ENCODE data around the gene ENKD1. TPM values are rescaled to one million over a fixed set of nuclear protein-coding genes. Genes with fewer than 3 reads are reported as not detected.

The ENKD1 gene
- total RNA-seq, 5 donors from 2014 or later (not counting 1 experiment from before 2014, with no cell fraction given) = 4.2 to 12.1 (median 10.1) TPM

DNA sequence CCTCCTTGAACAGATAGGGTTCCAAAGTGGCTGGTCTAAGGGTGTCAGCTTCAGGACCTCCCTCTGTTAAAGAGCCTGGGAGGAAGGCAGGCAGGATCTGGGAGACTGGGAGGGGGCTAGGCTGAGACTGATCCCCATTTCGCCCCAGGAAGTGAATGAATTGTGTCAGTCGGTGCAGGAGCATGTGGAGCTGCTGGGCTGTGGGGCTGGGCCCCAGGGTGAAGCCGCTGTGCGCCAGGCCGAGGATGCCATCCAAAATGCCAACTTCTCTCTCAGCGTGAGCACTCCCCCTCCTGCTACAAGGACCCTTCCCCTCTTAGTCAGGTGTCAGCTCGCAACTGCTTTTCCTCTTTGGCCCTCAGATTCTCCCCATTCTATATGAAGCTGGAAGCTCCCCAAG is 15.5 kb downstream of the ENKD1 start:
- POLR2A ChIA-PET = interaction anchor here in 1 of 2 donors (0.6 kb wide), 1 partner anchor 131 kb away, joined by 8 read pairs; no protein-coding TSS in a partner anchor
- DNase-seq (no peak), ATAC-seq (replicated peaks in 1 of 4) (no peak)
- H3K4me1 ChIP-seq (ENCODE audit: control insufficient read depth in 1 of 2, extremely low read depth in 1 of 2, insufficient read depth in 2 of 2, low read length in 2 of 2) = peaks cover 0 to 15% of the 10 kb centered on the region in 2 experiments
- H3K27me3 Mint-ChIP-seq = no peaks in the 10 kb centered on the region
- CTCF ChIA-PET = interaction anchor here in 1 of 2 donors (1.0 kb wide), 1 partner anchor 130 kb away, joined by 3 read pairs; no protein-coding TSS in a partner anchor
- no peaks in the 10 kb centered on the region for H3K9me3 Mint-ChIP-seq
- H3K4me3 ChIP-seq (ENCODE audit: control insufficient read depth in 1 of 2, extremely low read depth in 1 of 2, low read length in 1 of 2) = no peak overlapping the region
- H3K36me3 ChIP-seq (ENCODE audit: control insufficient read depth in 2 of 2, extremely low read depth in 1 of 2, insufficient read depth in 1 of 2, low read length in 1 of 2) = peaks cover 21 to 84% of the 10 kb centered on the region in 2 donors
- H3K27ac ChIP-seq (ENCODE audit: low read length) = no peak overlapping the region
- H3K4me3 Mint-ChIP-seq = no peak overlapping the region
- peaks cover 38% of the 10 kb centered on the region for H3K36me3 Mint-ChIP-seq
- no peaks in the 10 kb centered on the region for H3K9me3 ChIP-seq
- 95% methylated on average over 4 of the region's 7 CpGs for WGBS (ENCODE audit: insufficient coverage)
- no peaks in the 10 kb centered on the region for H3K27me3 ChIP-seq (replicated peaks in 1 of 2; ENCODE audit: control insufficient read depth in 2 of 2, extremely low read depth in 1 of 2, insufficient read depth in 2 of 2, low read length in 1 of 2)
- peak overlapping the region; percentile 71 to 79 for H3K27ac Mint-ChIP-seq
- H3K4me1 Mint-ChIP-seq = peaks cover 8 to 18% (median 18%) of the 10 kb centered on the region in 3 donors

DNA sequence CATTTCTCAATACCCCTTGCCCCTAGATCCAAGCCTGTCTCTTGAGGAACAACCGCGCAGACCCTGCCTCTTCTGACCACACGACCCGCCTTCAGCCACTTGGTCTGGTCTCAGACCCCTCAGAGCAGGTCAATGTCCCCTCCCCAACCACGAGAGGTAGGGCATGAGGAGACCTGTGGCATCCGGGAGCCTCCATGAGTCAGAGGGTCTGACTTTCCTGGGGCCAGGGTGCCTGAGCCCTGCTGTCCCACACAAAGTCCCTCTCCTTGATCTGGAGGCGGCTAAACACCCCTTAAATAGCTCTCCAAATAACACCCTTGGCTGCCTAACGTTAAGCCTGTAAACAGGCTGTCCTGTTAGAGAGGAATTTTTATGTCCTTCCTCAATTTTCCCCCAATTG is 16.5 kb downstream of the ENKD1 start:
- CTCF ChIA-PET = no interaction called here
- POLR2A ChIA-PET = no interaction called here
- H3K27ac Mint-ChIP-seq = no peak overlapping the region

DNA sequence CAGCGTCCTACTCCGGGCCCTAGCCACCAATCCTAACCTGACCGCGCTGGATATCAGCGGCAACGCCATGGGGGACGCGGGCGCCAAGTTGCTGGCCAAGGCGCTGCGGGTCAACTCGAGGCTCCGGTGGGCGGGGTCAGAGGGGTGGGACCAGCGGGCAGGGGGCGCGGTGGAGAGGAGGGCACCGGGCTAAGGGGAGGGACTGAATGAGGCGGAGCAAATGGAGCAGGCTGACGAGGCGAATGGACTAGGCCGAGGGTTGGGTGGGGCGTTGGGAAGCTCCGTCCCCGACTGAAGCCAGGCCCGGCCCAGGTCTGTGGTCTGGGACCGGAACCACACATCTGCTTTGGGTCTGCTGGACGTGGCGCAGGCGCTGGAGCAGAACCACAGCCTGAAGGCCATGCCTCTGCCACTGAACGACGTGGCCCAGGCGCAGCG is 17.0 kb downstream of the ENKD1 start:
- DNase-seq = no peak
- H3K27ac Mint-ChIP-seq = no peak overlapping the region
- ATAC-seq (replicated peaks in 1 of 4) = no peak
- H3K9me3 ChIP-seq = no peaks in the 10 kb centered on the region
- POLR2A ChIA-PET = no interaction called here
- peaks cover 18 to 73% of the 10 kb centered on the region in 2 donors for H3K36me3 ChIP-seq (ENCODE audit: control insufficient read depth in 2 of 2, extremely low read depth in 1 of 2, insufficient read depth in 1 of 2, low read length in 1 of 2)
- H3K4me3 Mint-ChIP-seq = no peak overlapping the region
- peaks cover 0 to 27% of the 10 kb centered on the region in 2 experiments for H3K4me1 ChIP-seq (ENCODE audit: control insufficient read depth in 1 of 2, extremely low read depth in 1 of 2, insufficient read depth in 2 of 2, low read length in 2 of 2)
- H3K4me1 Mint-ChIP-seq = peaks cover 14 to 20% (median 19%) of the 10 kb centered on the region in 3 donors
- no peaks in the 10 kb centered on the region for H3K27me3 ChIP-seq (replicated peaks in 1 of 2; ENCODE audit: control insufficient read depth in 2 of 2, extremely low read depth in 1 of 2, insufficient read depth in 2 of 2, low read length in 1 of 2)
- no peaks in the 10 kb centered on the region for H3K27me3 Mint-ChIP-seq
- no peak overlapping the region for H3K4me3 ChIP-seq (ENCODE audit: control insufficient read depth in 1 of 2, extremely low read depth in 1 of 2, low read length in 1 of 2)
- CTCF ChIA-PET = no interaction called here
- peaks cover 27% of the 10 kb centered on the region for H3K36me3 Mint-ChIP-seq
- H3K9me3 Mint-ChIP-seq = no peaks in the 10 kb centered on the region
- 96% methylated on average over 34 of the region's 34 CpGs for WGBS (ENCODE audit: insufficient coverage)
- no peak overlapping the region for H3K27ac ChIP-seq (ENCODE audit: low read length)

More for the DNA sequence above, 16.5 kb downstream of the ENKD1 start:
- H3K4me3 ChIP-seq (ENCODE audit: control insufficient read depth in 1 of 2, extremely low read depth in 1 of 2, low read length in 1 of 2) = no peak overlapping the region
- H3K9me3 Mint-ChIP-seq = no peaks in the 10 kb centered on the region
- H3K4me1 ChIP-seq (ENCODE audit: control insufficient read depth in 1 of 2, extremely low read depth in 1 of 2, insufficient read depth in 2 of 2, low read length in 2 of 2) = peaks cover 0 to 25% of the 10 kb centered on the region in 2 experiments
- no peak overlapping the region for H3K4me3 Mint-ChIP-seq
- H3K36me3 Mint-ChIP-seq = peaks cover 31% of the 10 kb centered on the region
- H3K9me3 ChIP-seq = no peaks in the 10 kb centered on the region
- DNase-seq (no peak), ATAC-seq (replicated peaks in 1 of 4) (no peak)
- H3K27me3 ChIP-seq (replicated peaks in 1 of 2; ENCODE audit: control insufficient read depth in 2 of 2, extremely low read depth in 1 of 2, insufficient read depth in 2 of 2, low read length in 1 of 2) = no peaks in the 10 kb centered on the region
- 91% methylated on average over 5 of the region's 8 CpGs for WGBS (ENCODE audit: insufficient coverage)
- peaks cover 12 to 19% (median 18%) of the 10 kb centered on the region in 3 donors for H3K4me1 Mint-ChIP-seq
- H3K27me3 Mint-ChIP-seq = no peaks in the 10 kb centered on the region
- no peak overlapping the region for H3K27ac ChIP-seq (ENCODE audit: low read length)
- H3K36me3 ChIP-seq (ENCODE audit: control insufficient read depth in 2 of 2, extremely low read depth in 1 of 2, insufficient read depth in 1 of 2, low read length in 1 of 2) = peaks cover 18 to 78% of the 10 kb centered on the region in 2 donors

DNA sequence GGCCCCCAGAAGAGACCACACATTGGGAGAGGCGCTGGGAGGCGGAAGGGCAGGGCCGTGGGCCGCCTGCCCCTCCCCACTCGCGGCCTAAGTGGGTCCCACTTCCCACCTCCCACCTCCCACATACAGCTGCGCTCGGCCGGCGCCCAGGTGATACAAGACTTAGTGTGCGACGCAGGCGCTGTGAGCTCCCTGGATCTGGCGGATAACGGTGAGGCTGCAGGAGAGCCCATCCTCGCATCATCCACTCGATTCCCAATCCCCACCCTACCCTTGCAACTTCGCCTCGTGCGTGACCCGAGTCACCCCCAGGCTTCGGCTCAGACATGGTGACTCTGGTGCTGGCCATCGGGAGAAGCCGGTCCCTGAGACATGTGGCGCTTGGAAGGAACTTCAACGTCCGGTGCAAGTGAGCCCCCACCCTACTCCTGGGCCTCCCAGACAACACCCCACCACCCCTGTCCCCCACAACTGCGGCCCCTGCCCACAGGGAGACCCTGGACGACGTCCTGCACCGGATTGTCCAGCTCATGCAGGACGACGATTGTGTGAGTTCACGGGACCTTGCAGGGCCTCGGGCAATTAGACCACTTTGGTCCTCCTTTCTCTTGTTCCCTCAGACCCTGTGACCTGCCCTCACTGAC is 17.7 kb downstream of the ENKD1 start:
- 98% methylated on average over 29 of the region's 35 CpGs for WGBS (ENCODE audit: insufficient coverage)
- ATAC-seq (replicated peaks in 1 of 4) = no peak
- no peaks in the 10 kb centered on the region for H3K9me3 Mint-ChIP-seq
- no peaks in the 10 kb centered on the region for H3K27me3 Mint-ChIP-seq
- peaks cover 18 to 25% (median 21%) of the 10 kb centered on the region in 3 donors for H3K4me1 Mint-ChIP-seq
- no peaks in the 10 kb centered on the region for H3K9me3 ChIP-seq
- ChIA-PET CTCF (interaction anchor here in 1 of 2 donors (0.7 kb wide), 1 partner anchor 103 kb away, joined by 4 read pairs; no protein-coding TSS in a partner anchor), POLR2A (no interaction called here)
- peaks cover 0 to 33% of the 10 kb centered on the region in 2 experiments for H3K4me1 ChIP-seq (ENCODE audit: control insufficient read depth in 1 of 2, extremely low read depth in 1 of 2, insufficient read depth in 2 of 2, low read length in 2 of 2)
- H3K36me3 ChIP-seq (ENCODE audit: control insufficient read depth in 2 of 2, extremely low read depth in 1 of 2, insufficient read depth in 1 of 2, low read length in 1 of 2) = peaks cover 18 to 68% of the 10 kb centered on the region in 2 donors
- no peak overlapping the region for H3K4me3 Mint-ChIP-seq
- no peaks in the 10 kb centered on the region for H3K27me3 ChIP-seq (replicated peaks in 1 of 2; ENCODE audit: control insufficient read depth in 2 of 2, extremely low read depth in 1 of 2, insufficient read depth in 2 of 2, low read length in 1 of 2)
- no peak overlapping the region for H3K27ac ChIP-seq (ENCODE audit: low read length)
- no peak overlapping the region for H3K4me3 ChIP-seq (ENCODE audit: control insufficient read depth in 1 of 2, extremely low read depth in 1 of 2, low read length in 1 of 2)
- peaks cover 24% of the 10 kb centered on the region for H3K36me3 Mint-ChIP-seq
- no peak overlapping the region for H3K27ac Mint-ChIP-seq
- DNase-seq = no peak

DNA sequence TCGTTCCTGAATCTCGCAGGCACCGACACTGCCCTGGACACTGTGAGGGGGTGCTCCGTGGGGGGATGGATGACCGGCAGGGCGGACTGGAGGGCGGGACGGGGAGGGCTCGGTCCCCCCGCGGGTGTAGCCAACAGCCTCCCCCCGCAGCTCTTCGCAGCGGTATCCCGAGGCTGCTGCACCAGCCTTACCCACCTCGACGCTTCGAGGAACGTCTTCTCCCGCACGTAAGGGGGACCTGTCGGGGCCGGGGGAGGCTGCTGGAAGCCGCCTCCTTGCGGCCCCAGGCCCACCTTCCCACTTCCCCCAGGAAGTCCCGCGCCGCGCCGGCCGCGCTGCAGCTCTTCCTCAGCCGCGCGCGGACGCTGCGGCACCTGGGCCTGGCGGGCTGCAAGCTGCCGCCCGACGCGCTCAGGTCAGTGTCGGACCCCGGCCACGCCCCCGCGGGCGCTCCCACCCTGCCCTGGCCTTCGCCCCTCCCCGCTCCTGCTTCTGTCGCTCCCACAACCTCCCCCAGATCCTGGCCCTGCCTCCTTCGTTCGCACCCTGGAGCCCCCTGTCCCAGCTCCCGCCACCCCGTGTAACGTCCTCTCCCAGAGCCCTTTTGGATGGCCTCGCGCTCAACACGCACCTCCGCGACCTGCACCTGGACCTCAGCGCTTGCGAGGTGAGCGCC is 18.3 kb downstream of the ENKD1 start:
- Mint-ChIP-seq H3K36me3 (peaks cover 24% of the 10 kb centered on the region), H3K9me3 (no peaks in the 10 kb centered on the region), H3K4me3 (no peak overlapping the region), H3K27me3 (no peaks in the 10 kb centered on the region), H3K4me1 (peaks cover 18 to 26% (median 21%) of the 10 kb centered on the region in 3 donors), H3K27ac (no peak overlapping the region)
- H3K9me3 ChIP-seq = no peaks in the 10 kb centered on the region
- H3K4me3 ChIP-seq (ENCODE audit: control insufficient read depth in 1 of 2, extremely low read depth in 1 of 2, low read length in 1 of 2) = no peak overlapping the region
- H3K27ac ChIP-seq (ENCODE audit: low read length) = no peak overlapping the region
- ATAC-seq (replicated peaks in 1 of 4) (no peak), DNase-seq (no peak)
- H3K36me3 ChIP-seq (ENCODE audit: control insufficient read depth in 2 of 2, extremely low read depth in 1 of 2, insufficient read depth in 1 of 2, low read length in 1 of 2) = peaks cover 15 to 65% of the 10 kb centered on the region in 2 donors
- WGBS (ENCODE audit: insufficient coverage) = 97% methylated on average over 23 of the region's 65 CpGs
- H3K4me1 ChIP-seq (ENCODE audit: control insufficient read depth in 1 of 2, extremely low read depth in 1 of 2, insufficient read depth in 2 of 2, low read length in 2 of 2) = peaks cover 0 to 33% of the 10 kb centered on the region in 2 experiments
- H3K27me3 ChIP-seq (replicated peaks in 1 of 2; ENCODE audit: control insufficient read depth in 2 of 2, extremely low read depth in 1 of 2, insufficient read depth in 2 of 2, low read length in 1 of 2) = no peaks in the 10 kb centered on the region
- POLR2A ChIA-PET = interaction anchor here in 1 of 2 donors (0.5 kb wide), 1 partner anchor 25 kb away, joined by 4 read pairs; no protein-coding TSS in a partner anchor
- CTCF ChIA-PET = no interaction called here

DNA sequence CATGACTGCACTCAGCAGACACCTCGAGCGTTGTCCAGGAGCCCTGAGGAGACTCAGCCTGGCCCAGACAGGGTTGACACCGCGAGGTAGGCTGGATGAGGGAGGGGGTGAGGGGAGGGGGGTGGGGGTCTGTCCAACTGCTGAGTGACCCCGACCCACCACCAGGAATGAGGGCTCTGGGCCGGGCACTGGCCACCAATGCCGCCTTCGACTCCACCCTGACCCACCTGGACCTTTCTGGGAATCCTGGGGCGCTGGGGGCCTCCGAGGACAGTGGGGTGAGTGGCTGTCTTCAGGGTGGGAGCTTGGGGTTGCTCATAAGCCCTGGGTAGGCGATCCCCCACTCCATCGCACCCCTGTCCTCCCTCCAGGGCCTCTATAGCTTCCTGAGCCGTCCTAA is 18.9 kb downstream of the ENKD1 start:
- peaks cover 18 to 26% (median 21%) of the 10 kb centered on the region in 3 donors for H3K4me1 Mint-ChIP-seq
- peaks cover 24% of the 10 kb centered on the region for H3K36me3 Mint-ChIP-seq
- no peaks in the 10 kb centered on the region for H3K27me3 ChIP-seq (replicated peaks in 1 of 2; ENCODE audit: control insufficient read depth in 2 of 2, extremely low read depth in 1 of 2, insufficient read depth in 2 of 2, low read length in 1 of 2)
- H3K4me3 ChIP-seq (ENCODE audit: control insufficient read depth in 1 of 2, extremely low read depth in 1 of 2, low read length in 1 of 2) = no peak overlapping the region
- WGBS (ENCODE audit: insufficient coverage) = no CpG with 5 or more reads among the region's 13 CpGs
- CTCF ChIA-PET = no interaction called here
- peaks cover 13 to 64% of the 10 kb centered on the region in 2 donors for H3K36me3 ChIP-seq (ENCODE audit: control insufficient read depth in 2 of 2, extremely low read depth in 1 of 2, insufficient read depth in 1 of 2, low read length in 1 of 2)
- no peaks in the 10 kb centered on the region for H3K9me3 ChIP-seq
- H3K27ac Mint-ChIP-seq = peak overlapping the region in 1 of 2 donors; percentile 85
- H3K4me3 Mint-ChIP-seq = no peak overlapping the region
- H3K27me3 Mint-ChIP-seq = no peaks in the 10 kb centered on the region
- no peak for DNase-seq
- peaks cover 0 to 33% of the 10 kb centered on the region in 2 experiments for H3K4me1 ChIP-seq (ENCODE audit: control insufficient read depth in 1 of 2, extremely low read depth in 1 of 2, insufficient read depth in 2 of 2, low read length in 2 of 2)
- H3K9me3 Mint-ChIP-seq = no peaks in the 10 kb centered on the region
- no peak for ATAC-seq (replicated peaks in 1 of 4)
- POLR2A ChIA-PET = interaction anchor here in 1 of 2 donors (0.5 kb wide), 1 partner anchor 25 kb away, joined by 4 read pairs; no protein-coding TSS in a partner anchor
- peak overlapping the region; percentile 12 for H3K27ac ChIP-seq (ENCODE audit: low read length)

All from T-cell (primary cell).